OCI-LY7 (cell line): Measurements from ENCODE around the gene CUEDC2.

ENCODE experiments used
- EZH2phosphoT487 ChIP-seq: fragments of 200-600 bp; sonication (generic); IDR thresholded peaks from 2 replicates; pipeline ENCODE4 v1.6.1; 2018; ENCODE audit warnings: low read depth, borderline replicate concordance, mild to moderate bottlenecking, mixed run types, antibody characterized with exemption, low read length, moderate library complexity, mixed read lengths
- TF ChIP-seq, protein P1 (sequence below): fragments of 200-600 bp; sonication (generic); conservative IDR thresholded peaks from 2 replicates; pipeline ENCODE4 v1.5.1; 2014; ENCODE audit warnings: mild to moderate bottlenecking, antibody characterized with exemption, low read length, moderate library complexity, mixed read lengths

DNA sequence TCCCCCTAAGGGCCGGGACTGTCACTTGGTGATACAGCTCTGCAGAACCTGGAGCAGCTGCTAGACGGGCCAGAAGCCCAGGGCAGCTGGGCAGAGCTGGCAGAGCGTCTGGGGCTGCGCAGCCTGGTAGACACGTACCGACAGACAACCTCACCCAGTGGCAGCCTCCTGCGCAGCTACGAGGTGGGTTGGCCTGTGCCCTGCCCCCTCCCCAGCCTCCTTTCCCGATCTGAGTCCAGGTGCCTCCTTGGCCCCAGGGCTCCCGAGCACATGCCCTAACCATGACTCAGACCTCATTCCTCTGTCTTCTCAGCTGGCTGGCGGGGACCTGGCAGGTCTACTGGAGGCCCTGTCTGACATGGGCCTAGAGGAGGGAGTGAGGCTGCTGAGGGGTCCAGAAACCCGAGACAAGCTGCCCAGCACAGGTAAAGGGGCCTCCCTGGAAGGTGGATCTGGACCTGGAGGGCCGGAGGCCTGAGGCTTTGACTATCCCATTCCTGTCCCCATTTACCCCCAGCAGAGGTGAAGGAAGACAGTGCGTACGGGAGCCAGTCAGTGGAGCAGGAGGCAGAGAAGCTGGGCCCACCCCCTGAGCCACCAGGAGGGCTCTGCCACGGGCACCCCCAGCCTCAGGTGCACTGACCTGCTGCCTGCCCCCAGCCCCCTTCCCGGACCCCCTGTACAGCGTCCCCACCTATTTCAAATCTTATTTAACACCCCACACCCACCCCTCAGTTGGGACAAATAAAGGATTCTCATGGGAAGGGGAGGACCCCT lies 30.5 kb downstream of the CUEDC2 start:
- no peak for TF ChIP-seq EZH2phosphoT487
- TF ChIP-seq, protein P1, sequence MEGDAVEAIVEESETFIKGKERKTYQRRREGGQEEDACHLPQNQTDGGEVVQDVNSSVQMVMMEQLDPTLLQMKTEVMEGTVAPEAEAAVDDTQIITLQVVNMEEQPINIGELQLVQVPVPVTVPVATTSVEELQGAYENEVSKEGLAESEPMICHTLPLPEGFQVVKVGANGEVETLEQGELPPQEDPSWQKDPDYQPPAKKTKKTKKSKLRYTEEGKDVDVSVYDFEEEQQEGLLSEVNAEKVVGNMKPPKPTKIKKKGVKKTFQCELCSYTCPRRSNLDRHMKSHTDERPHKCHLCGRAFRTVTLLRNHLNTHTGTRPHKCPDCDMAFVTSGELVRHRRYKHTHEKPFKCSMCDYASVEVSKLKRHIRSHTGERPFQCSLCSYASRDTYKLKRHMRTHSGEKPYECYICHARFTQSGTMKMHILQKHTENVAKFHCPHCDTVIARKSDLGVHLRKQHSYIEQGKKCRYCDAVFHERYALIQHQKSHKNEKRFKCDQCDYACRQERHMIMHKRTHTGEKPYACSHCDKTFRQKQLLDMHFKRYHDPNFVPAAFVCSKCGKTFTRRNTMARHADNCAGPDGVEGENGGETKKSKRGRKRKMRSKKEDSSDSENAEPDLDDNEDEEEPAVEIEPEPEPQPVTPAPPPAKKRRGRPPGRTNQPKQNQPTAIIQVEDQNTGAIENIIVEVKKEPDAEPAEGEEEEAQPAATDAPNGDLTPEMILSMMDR: no peak
